ENCODE measurements around the gene KDF1. TPM values are rescaled to one million over a fixed set of nuclear protein-coding genes. Genes with fewer than 3 reads are reported as not detected.

Gene KDF1
- total RNA-seq, 1 experiment from 2014 or later, result 23.0 TPM

DNA sequence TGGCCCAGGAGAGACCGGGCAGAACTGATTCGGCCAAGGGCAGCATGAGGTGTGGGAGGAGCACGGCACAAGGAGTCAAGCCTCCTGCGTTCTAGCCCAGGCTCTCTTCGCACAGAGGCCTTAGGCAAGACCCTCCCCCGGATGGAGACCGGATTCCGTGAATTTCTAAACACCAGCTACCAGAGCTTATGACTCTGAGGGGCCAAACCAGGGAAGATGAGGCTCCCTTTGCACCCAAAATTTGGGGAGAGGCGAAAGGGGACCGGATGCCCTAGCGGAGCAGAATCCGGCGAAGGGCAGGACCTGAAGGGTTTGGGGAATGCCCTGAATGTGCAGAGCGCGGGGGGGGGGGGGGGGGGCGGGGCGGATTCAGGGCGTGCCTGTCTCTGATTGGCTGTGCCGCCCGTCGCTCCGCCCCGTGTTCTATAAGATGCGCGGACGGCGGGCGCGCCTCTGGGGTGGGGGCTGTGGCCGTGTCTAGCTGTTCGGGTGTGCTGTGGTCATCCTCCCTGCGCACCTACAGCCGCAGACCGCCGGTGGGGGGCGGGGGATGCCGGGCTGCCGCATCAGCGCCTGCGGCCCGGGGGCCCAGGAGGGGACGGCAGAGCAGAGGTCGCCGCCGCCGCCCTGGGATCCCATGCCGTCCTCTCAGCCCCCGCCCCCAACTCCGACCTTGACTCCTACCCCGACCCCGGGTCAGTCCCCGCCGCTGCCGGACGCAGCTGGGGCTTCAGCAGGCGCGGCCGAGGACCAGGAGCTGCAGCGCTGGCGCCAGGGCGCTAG lies 33.2 kb upstream of the KDF1 start, which contains the start of gene TRNP1:
Gene TRNP1 (plus strand): TSS at position 456 of the 783 bp plus-strand sequence. CDS start 95 bp downstream, at position 551.
- POLR2A ChIA-PET, result interaction anchor here (0.6 to 2.2 kb wide), 18 partner anchors 9 to 1754 kb away, joined by 3 to 8 read pairs (median 4); partner anchors contain the start of genes KDF1, NUDC and TENT5B
- Histone ChIP-seq H3K4me1 (ENCODE audit: control insufficient read depth in 1 of 2, insufficient read depth in 2 of 2, low read length in 2 of 2) (peaks cover 68 to 86% of the 10 kb centered on the region in 2 experiments), H3K27me3 (ENCODE audit: insufficient read depth, low read length) (no peaks in the 10 kb centered on the region), H2AFZ (ENCODE audit: low read depth, low read length, poor library complexity, severe bottlenecking) (no peak within 1 kb of the TSS), H3K4me3 (replicated peaks in 1 of 2; ENCODE audit: low read depth in 1 of 2, low read length in 2 of 2) (peak within 1 kb of the TSS; percentile 84 to 85), H3K9me2 (ENCODE audit: insufficient read depth) (no peaks in the 10 kb centered on the region), H3K4me2 (ENCODE audit: low read length) (peak within 1 kb of the TSS; percentile 90), H3K79me2 (ENCODE audit: insufficient read depth, low read length) (peaks cover 33% of the 10 kb centered on the region), H3K9ac (ENCODE audit: low read length) (peak within 1 kb of the TSS; percentile 89), H3K36me3 (ENCODE audit: control insufficient read depth in 1 of 2, insufficient read depth in 2 of 2, low read length in 2 of 2) (no peaks in the 10 kb centered on the region), H4K20me1 (ENCODE audit: insufficient read depth) (peaks cover 7% of the 10 kb centered on the region; the same call in 1 of the 2 replicates), H3K27ac (ENCODE audit: low read depth, low read length) (peak within 1 kb of the TSS; percentile 85), H3K9me3 (ENCODE audit: control insufficient read depth in 1 of 2, insufficient read depth in 1 of 2, low read depth in 1 of 2, low read length in 2 of 2) (no peaks in the 10 kb centered on the region)
- intact Hi-C loops (cut with micrococcal nuclease), result no loop called here
- no TSS peak for BruUV-seq (replicated peaks)
- RAD21 ChIA-PET (ENCODE audit: low non-redundant PET in 1 of 2, low total read pairs in 2 of 2, uncharacterized antibody in 2 of 2, unreplicated experiment in 2 of 2), result interaction anchor here (1.2 to 1.6 kb wide), 2 partner anchors 26 kb away, joined by 5 to 7 read pairs; no protein-coding TSS in a partner anchor
- ATAC-seq (peak; percentile 57), DNase-seq (ENCODE audit: low read depth, low spot score) (no peak)
- no peak for TF ChIP-seq TCF7L2 (IDR thresholded peaks at IDR 0.05; ENCODE audit: borderline replicate concordance, extremely low read depth, insufficient read depth, insufficient read length)
- no peak for TF ChIP-seq EZH2phosphoT487 (IDR thresholded peaks at IDR 0.05; ENCODE audit: borderline replicate concordance)
- TF ChIP-seq SIN3A (IDR thresholded peaks at IDR 0.05; ENCODE audit: low read depth), result no peak
- no peak for TF ChIP-seq FOSL1 (IDR thresholded peaks at IDR 0.05; ENCODE audit: low read depth)
- TF ChIP-seq, protein P1, sequence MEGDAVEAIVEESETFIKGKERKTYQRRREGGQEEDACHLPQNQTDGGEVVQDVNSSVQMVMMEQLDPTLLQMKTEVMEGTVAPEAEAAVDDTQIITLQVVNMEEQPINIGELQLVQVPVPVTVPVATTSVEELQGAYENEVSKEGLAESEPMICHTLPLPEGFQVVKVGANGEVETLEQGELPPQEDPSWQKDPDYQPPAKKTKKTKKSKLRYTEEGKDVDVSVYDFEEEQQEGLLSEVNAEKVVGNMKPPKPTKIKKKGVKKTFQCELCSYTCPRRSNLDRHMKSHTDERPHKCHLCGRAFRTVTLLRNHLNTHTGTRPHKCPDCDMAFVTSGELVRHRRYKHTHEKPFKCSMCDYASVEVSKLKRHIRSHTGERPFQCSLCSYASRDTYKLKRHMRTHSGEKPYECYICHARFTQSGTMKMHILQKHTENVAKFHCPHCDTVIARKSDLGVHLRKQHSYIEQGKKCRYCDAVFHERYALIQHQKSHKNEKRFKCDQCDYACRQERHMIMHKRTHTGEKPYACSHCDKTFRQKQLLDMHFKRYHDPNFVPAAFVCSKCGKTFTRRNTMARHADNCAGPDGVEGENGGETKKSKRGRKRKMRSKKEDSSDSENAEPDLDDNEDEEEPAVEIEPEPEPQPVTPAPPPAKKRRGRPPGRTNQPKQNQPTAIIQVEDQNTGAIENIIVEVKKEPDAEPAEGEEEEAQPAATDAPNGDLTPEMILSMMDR (IDR thresholded peaks at IDR 0.05 in 2 of 3, conservative IDR thresholded peaks at IDR 0.05 in 1 of 3; ENCODE audit: borderline replicate concordance in 1 of 3, insufficient read depth in 1 of 3, low read depth in 2 of 3, low read length in 2 of 3), result no peak
- no peak for TF ChIP-seq JUND (IDR thresholded peaks at IDR 0.05)
- peak; percentile 90 for TF ChIP-seq POLR2A (IDR thresholded peaks at IDR 0.05; ENCODE audit: borderline replicate concordance, extremely low read depth, insufficient read depth, insufficient read length)
- TF ChIP-seq ZFX (IDR thresholded peaks at IDR 0.05), result no peak
- TF ChIP-seq, protein P2, sequence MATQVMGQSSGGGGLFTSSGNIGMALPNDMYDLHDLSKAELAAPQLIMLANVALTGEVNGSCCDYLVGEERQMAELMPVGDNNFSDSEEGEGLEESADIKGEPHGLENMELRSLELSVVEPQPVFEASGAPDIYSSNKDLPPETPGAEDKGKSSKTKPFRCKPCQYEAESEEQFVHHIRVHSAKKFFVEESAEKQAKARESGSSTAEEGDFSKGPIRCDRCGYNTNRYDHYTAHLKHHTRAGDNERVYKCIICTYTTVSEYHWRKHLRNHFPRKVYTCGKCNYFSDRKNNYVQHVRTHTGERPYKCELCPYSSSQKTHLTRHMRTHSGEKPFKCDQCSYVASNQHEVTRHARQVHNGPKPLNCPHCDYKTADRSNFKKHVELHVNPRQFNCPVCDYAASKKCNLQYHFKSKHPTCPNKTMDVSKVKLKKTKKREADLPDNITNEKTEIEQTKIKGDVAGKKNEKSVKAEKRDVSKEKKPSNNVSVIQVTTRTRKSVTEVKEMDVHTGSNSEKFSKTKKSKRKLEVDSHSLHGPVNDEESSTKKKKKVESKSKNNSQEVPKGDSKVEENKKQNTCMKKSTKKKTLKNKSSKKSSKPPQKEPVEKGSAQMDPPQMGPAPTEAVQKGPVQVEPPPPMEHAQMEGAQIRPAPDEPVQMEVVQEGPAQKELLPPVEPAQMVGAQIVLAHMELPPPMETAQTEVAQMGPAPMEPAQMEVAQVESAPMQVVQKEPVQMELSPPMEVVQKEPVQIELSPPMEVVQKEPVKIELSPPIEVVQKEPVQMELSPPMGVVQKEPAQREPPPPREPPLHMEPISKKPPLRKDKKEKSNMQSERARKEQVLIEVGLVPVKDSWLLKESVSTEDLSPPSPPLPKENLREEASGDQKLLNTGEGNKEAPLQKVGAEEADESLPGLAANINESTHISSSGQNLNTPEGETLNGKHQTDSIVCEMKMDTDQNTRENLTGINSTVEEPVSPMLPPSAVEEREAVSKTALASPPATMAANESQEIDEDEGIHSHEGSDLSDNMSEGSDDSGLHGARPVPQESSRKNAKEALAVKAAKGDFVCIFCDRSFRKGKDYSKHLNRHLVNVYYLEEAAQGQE (IDR thresholded peaks at IDR 0.05; ENCODE audit: low read depth), result no peak
- TF ChIP-seq SP1 (IDR thresholded peaks at IDR 0.05; ENCODE audit: low read depth), result no peak
- no peak for TF ChIP-seq SRF (IDR thresholded peaks at IDR 0.05; ENCODE audit: low read depth)
- TF ChIP-seq POLR2AphosphoS5 (IDR thresholded peaks at IDR 0.05; ENCODE audit: low read depth, low read length), result peak; percentile 100
- TF ChIP-seq, protein P3, sequence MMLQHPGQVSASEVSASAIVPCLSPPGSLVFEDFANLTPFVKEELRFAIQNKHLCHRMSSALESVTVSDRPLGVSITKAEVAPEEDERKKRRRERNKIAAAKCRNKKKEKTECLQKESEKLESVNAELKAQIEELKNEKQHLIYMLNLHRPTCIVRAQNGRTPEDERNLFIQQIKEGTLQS (IDR thresholded peaks at IDR 0.05), result no peak
- TF ChIP-seq ELF1 (IDR thresholded peaks at IDR 0.05; ENCODE audit: borderline replicate concordance, low read depth), result no peak
- TF ChIP-seq, protein P4, sequence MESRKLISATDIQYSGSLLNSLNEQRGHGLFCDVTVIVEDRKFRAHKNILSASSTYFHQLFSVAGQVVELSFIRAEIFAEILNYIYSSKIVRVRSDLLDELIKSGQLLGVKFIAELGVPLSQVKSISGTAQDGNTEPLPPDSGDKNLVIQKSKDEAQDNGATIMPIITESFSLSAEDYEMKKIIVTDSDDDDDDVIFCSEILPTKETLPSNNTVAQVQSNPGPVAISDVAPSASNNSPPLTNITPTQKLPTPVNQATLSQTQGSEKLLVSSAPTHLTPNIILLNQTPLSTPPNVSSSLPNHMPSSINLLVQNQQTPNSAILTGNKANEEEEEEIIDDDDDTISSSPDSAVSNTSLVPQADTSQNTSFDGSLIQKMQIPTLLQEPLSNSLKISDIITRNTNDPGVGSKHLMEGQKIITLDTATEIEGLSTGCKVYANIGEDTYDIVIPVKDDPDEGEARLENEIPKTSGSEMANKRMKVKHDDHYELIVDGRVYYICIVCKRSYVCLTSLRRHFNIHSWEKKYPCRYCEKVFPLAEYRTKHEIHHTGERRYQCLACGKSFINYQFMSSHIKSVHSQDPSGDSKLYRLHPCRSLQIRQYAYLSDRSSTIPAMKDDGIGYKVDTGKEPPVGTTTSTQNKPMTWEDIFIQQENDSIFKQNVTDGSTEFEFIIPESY (IDR thresholded peaks at IDR 0.05; ENCODE audit: extremely low read depth, insufficient replicate concordance, low read length), result peak; percentile 65
- TF ChIP-seq YY1 (IDR thresholded peaks at IDR 0.05; ENCODE audit: extremely low read depth, insufficient replicate concordance, low read depth, low read length), result peak; percentile 59
- CTCF ChIA-PET, result interaction anchor here (0.6 to 0.7 kb wide), 3 partner anchors 26 to 260 kb away, joined by 3 read pairs; partner anchors contain the start of gene KDF1
